Measurements from ENCODE around the gene RNF214.

DNA sequence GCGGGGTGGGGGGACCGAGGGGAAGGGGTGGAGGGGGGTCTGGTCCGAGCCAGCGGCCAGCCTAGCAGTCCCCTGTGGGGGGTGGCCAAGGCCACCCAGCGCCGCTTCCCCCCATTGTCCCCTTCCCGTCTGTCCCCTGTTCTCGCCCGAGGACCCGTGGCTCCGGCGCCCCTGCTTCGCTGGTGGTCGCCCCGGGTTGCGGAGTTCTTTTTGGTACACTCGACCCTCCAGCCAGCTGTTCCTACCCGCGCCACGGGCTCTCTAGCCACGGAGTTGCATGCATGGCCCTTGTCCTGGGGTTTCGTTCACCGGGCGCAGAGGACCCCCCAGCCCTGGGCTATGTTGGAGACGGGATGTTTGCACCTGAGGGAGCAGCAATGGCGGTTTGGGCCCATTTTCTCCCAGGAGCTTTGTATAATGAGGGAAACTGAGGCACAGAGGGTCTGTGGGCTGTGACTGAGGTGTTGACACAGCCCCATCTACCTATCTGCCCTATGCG lies 489 bp downstream of the RNF214 start:
- TF ChIP-seq, protein P1, sequence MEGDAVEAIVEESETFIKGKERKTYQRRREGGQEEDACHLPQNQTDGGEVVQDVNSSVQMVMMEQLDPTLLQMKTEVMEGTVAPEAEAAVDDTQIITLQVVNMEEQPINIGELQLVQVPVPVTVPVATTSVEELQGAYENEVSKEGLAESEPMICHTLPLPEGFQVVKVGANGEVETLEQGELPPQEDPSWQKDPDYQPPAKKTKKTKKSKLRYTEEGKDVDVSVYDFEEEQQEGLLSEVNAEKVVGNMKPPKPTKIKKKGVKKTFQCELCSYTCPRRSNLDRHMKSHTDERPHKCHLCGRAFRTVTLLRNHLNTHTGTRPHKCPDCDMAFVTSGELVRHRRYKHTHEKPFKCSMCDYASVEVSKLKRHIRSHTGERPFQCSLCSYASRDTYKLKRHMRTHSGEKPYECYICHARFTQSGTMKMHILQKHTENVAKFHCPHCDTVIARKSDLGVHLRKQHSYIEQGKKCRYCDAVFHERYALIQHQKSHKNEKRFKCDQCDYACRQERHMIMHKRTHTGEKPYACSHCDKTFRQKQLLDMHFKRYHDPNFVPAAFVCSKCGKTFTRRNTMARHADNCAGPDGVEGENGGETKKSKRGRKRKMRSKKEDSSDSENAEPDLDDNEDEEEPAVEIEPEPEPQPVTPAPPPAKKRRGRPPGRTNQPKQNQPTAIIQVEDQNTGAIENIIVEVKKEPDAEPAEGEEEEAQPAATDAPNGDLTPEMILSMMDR (IDR thresholded peaks at IDR 0.05 in 2 of 3, conservative IDR thresholded peaks at IDR 0.05 in 1 of 3; ENCODE audit: control insufficient read depth in 2 of 3, extremely low read depth in 1 of 3, insufficient read depth in 1 of 3, low read depth in 3 of 3, low read length in 3 of 3) = no peak
- no peak for TF ChIP-seq RCOR1 (conservative IDR thresholded peaks at IDR 0.05; ENCODE audit: low read depth, low read length)
- no peak for TF ChIP-seq CEBPB (IDR thresholded peaks at IDR 0.05; ENCODE audit: borderline replicate concordance in 1 of 2, low read depth in 2 of 2, low read length in 2 of 2)
- TF ChIP-seq KAT2A (conservative IDR thresholded peaks at IDR 0.05; ENCODE audit: control insufficient read depth, low read depth, low read length) = no peak
- TF ChIP-seq EP300 (IDR thresholded peaks at IDR 0.05; ENCODE audit: borderline replicate concordance in 1 of 2, control insufficient read depth in 1 of 2, low read depth in 2 of 2, low read length in 2 of 2) = no peak
- no peak for TF ChIP-seq ZNF622 (IDR thresholded peaks at IDR 0.05)
- no peak for TF ChIP-seq EZH2 (IDR thresholded peaks at IDR 0.05; ENCODE audit: borderline replicate concordance, control insufficient read depth, low read depth, low read length)
- TF ChIP-seq, protein P2, sequence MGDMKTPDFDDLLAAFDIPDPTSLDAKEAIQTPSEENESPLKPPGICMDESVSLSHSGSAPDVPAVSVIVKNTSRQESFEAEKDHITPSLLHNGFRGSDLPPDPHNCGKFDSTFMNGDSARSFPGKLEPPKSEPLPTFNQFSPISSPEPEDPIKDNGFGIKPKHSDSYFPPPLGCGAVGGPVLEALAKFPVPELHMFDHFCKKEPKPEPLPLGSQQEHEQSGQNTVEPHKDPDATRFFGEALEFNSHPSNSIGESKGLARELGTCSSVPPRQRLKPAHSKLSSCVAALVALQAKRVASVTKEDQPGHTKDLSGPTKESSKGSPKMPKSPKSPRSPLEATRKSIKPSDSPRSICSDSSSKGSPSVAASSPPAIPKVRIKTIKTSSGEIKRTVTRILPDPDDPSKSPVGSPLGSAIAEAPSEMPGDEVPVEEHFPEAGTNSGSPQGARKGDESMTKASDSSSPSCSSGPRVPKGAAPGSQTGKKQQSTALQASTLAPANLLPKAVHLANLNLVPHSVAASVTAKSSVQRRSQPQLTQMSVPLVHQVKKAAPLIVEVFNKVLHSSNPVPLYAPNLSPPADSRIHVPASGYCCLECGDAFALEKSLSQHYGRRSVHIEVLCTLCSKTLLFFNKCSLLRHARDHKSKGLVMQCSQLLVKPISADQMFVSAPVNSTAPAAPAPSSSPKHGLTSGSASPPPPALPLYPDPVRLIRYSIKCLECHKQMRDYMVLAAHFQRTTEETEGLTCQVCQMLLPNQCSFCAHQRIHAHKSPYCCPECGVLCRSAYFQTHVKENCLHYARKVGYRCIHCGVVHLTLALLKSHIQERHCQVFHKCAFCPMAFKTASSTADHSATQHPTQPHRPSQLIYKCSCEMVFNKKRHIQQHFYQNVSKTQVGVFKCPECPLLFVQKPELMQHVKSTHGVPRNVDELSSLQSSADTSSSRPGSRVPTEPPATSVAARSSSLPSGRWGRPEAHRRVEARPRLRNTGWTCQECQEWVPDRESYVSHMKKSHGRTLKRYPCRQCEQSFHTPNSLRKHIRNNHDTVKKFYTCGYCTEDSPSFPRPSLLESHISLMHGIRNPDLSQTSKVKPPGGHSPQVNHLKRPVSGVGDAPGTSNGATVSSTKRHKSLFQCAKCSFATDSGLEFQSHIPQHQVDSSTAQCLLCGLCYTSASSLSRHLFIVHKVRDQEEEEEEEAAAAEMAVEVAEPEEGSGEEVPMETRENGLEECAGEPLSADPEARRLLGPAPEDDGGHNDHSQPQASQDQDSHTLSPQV (IDR thresholded peaks at IDR 0.05) = no peak
- no peak for TF ChIP-seq NFYB (IDR thresholded peaks at IDR 0.05; ENCODE audit: insufficient read depth, low read depth, low read length)
